Fibroblast of the aortic adventitia (primary cell): ENCODE data around the gene MAGEB5. TPM values are rescaled to one million over a fixed set of nuclear protein-coding genes. Genes with fewer than 3 reads are reported as not detected.
"Not testable (repeated sequence)": the region's sequence is repeated elsewhere in the genome, so short reads cannot be mapped to it uniquely, and the experiment has no call there.

Source experiments
- DNase-seq: peaks from one replicate; pipeline ENCODE4 v3.0.0-alpha.2; 2010; ENCODE audit warnings: low read depth
- H3K4me3 ChIP-seq: 2 replicates; pipeline ENCODE4 v1.5.1; 2011; ENCODE audit warnings: low read depth, mild to moderate bottlenecking, control low read depth, low read length, moderate library complexity
- CTCF ChIP-seq: IDR thresholded peaks from 2 replicates; pipeline ENCODE4 v1.5.1; 2011; ENCODE audit warnings: mild to moderate bottlenecking, low read length, control low read depth, inconsistent platforms; ENCODE audit not compliant: insufficient read depth
- total RNA-seq: library from RNA; depleted of rRNA; stranded (reverse); fragments of >200 nt; gene quantifications from 2 replicates; pipeline ENCODE4 v1.2.3, GENCODE V29; 2012; ENCODE audit warnings: low replicate concordance

Gene MAGEB5
- not detected in 2 replicates for total RNA-seq

- no peak for DNase-seq
- TF ChIP-seq CTCF = no peak
- no peak within 1 kb of the TSS for H3K4me3 ChIP-seq
Observed at GRCh38 chrX:26215869-26216268, at the start of gene MAGEB5. Gene MAGEB5 (plus strand): TSS chrX:26216169. CDS start chrX:26217302, 1,133 bp downstream.

GRCh38 chrX:26192204-26192603, 23.8 kb upstream of the MAGEB5 start, which contains the start of gene MAGEB6:
Gene MAGEB6 (plus strand): TSS chrX:26192440. CDS start chrX:26193847, 1,407 bp downstream.
- DNase-seq = no peak
- TF ChIP-seq CTCF = no peak
- no peak within 1 kb of the TSS for H3K4me3 ChIP-seq

- no peak overlapping the region for H3K4me3 ChIP-seq
- DNase-seq = no peak
- no peak for TF ChIP-seq CTCF
Observed at GRCh38 chrX:26203561-26203960, 12.4 kb upstream of the MAGEB5 start.

GRCh38 chrX:26204717-26205116, 11.3 kb upstream of the MAGEB5 start:
- H3K4me3 ChIP-seq, DNase-seq: not testable (repeated sequence)

- no peak overlapping the region for H3K4me3 ChIP-seq
- TF ChIP-seq CTCF = no peak
- no peak for DNase-seq
Observed at GRCh38 chrX:26208012-26208411, 8.0 kb upstream of the MAGEB5 start.

- H3K4me3 ChIP-seq = no peak overlapping the region
- DNase-seq = no peak
Observed at GRCh38 chrX:26219351-26219750, 3.4 kb downstream of the MAGEB5 start.

GRCh38 chrX:26234177-26234576, 18.2 kb downstream of the MAGEB5 start:
- no peak for TF ChIP-seq CTCF
- no peak for DNase-seq
- H3K4me3 ChIP-seq = no peak overlapping the region

More at GRCh38 chrX:26219351-26219750, 3.4 kb downstream of the MAGEB5 start:
- TF ChIP-seq CTCF = no peak
